OCI-LY1 (cell line): Measurements from ENCODE around the gene ARHGEF28.

Source experiments
- H2AFZ ChIP-seq: fragments of 200-600 bp; sonication (generic), shearing (Covaris generic); 2 replicates; pipeline ENCODE4 v1.6.0; 2014; ENCODE audit warnings: antibody characterized with exemption, mild to moderate bottlenecking, low read length
- H3F3A ChIP-seq: fragments of 200-600 bp; sonication (generic), shearing (Covaris generic); 2 replicates; pipeline ENCODE4 v1.6.0; 2014; ENCODE audit warnings: mild to moderate bottlenecking, antibody characterized with exemption, low read length, moderate library complexity; ENCODE audit not compliant: insufficient read depth
- H3K27ac ChIP-seq: fragments of 200-600 bp; sonication (generic); 2 replicates; pipeline ENCODE4 v1.5.1; 2014; ENCODE audit warnings: low read length, mixed run types, mild to moderate bottlenecking, low read depth; ENCODE audit not compliant: poor library complexity, severe bottlenecking
- H3K27me3 ChIP-seq: fragments of 200-600 bp; sonication (generic); 2 replicates; pipeline ENCODE4 v1.6.0; 2014; ENCODE audit warnings: antibody characterized with exemption, mild to moderate bottlenecking, low read length, moderate library complexity; ENCODE audit not compliant: insufficient read depth
- H3K36me3 ChIP-seq: fragments of 200-600 bp; sonication (generic); 2 replicates; pipeline ENCODE4 v1.6.1; 2014; ENCODE audit warnings: mild to moderate bottlenecking, antibody characterized with exemption, low read length, moderate library complexity, mixed read lengths; ENCODE audit not compliant: insufficient read depth
- H3K4me1 ChIP-seq: fragments of 200-600 bp; sonication (generic); 2 replicates; pipeline ENCODE4 v1.5.1; 2014; ENCODE audit warnings: mild to moderate bottlenecking, low read length, moderate library complexity; ENCODE audit not compliant: insufficient read depth, severe bottlenecking
- H3K4me2 ChIP-seq: fragments of 200-600 bp; sonication (generic), shearing (Covaris generic); 2 replicates; pipeline ENCODE4 v1.6.1; 2014; ENCODE audit warnings: low read length
- H3K4me3 ChIP-seq: fragments of 200-600 bp; sonication (generic); 2 replicates; pipeline ENCODE4 v1.5.1; 2014; ENCODE audit warnings: low read length, low read depth, mild to moderate bottlenecking, mixed read lengths; ENCODE audit not compliant: poor library complexity, severe bottlenecking
- H3K79me2 ChIP-seq: fragments of 200-600 bp; shearing (Covaris generic); 2 replicates; pipeline ENCODE4 v1.6.1; 2016; ENCODE audit warnings: mixed run types, low read length, mixed read lengths; ENCODE audit not compliant: insufficient read depth
- H3K9ac ChIP-seq: fragments of 200-600 bp; sonication (generic), shearing (Covaris generic); 2 replicates; pipeline ENCODE4 v1.6.1; 2014; ENCODE audit warnings: mild to moderate bottlenecking, low read length, mixed read lengths
- H3K9me2 ChIP-seq: fragments of 200-600 bp; sonication (generic), shearing (Covaris generic); 2 replicates; pipeline ENCODE4 v1.6.1; 2014; ENCODE audit warnings: low read depth, mild to moderate bottlenecking, low read length, mixed read lengths
- H3K9me3 ChIP-seq: fragments of 200-600 bp; shearing (Covaris generic); 2 replicates; pipeline ENCODE4 v1.6.1; 2014; ENCODE audit warnings: low read length, mixed read lengths
- H4K20me1 ChIP-seq: fragments of 200-600 bp; sonication (generic), shearing (Covaris generic); 2 replicates; pipeline ENCODE4 v1.6.0; 2016; ENCODE audit warnings: mild to moderate bottlenecking, low read length; ENCODE audit not compliant: insufficient read depth
- CTCF ChIP-seq: fragments of 200-600 bp; sonication (generic), shearing (Covaris generic); IDR thresholded peaks from 2 replicates; pipeline ENCODE4 v1.5.1; 2017; ENCODE audit warnings: mild to moderate bottlenecking, antibody characterized with exemption, low read length, moderate library complexity, mixed read lengths
- EZH2 ChIP-seq: fragments of 200-600 bp; sonication (generic), shearing (Covaris generic); IDR thresholded peaks from 2 replicates; pipeline ENCODE4 v1.8.0; 2017; ENCODE audit warnings: borderline replicate concordance, mixed run types, mild to moderate bottlenecking, antibody characterized with exemption, low read length, moderate library complexity, mixed read lengths

The ARHGEF28 gene

GRCh38 chr5:73895471-73895870, 269.5 kb downstream of the ARHGEF28 start:
- Histone ChIP-seq H3K4me1 (no peaks in the 10 kb centered on the region), H3F3A (no peaks in the 10 kb centered on the region), H3K36me3 (no peaks in the 10 kb centered on the region), H3K27me3 (no peaks in the 10 kb centered on the region), H4K20me1 (no peaks in the 10 kb centered on the region), H3K4me2 (no peak overlapping the region), H3K4me3 (no peak overlapping the region), H3K9me2 (no peaks in the 10 kb centered on the region), H3K9ac (no peak overlapping the region), H3K27ac (no peak overlapping the region), H3K79me2 (no peaks in the 10 kb centered on the region), H2AFZ (no peak overlapping the region), H3K9me3 (no peaks in the 10 kb centered on the region)
- TF ChIP-seq EZH2 = no peak

DNA sequence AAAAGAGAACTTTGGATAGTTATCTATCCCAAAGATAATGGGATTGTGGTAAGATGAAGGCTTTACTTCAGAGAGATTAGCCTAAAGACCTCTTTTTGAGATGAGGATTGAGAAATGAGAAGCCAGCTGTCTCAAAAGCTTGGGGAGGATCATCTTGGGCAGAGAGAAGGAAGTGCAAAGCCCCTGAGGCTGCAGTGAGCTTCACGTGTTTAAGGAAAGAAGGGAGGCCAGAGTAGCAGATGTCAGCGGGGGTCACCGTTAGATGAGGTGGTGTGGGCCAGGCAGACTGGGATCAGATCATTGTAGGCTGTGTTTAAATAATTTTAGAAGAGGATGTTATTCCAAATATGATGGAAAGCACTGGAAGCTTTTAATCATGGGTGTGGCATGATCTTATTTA, 270.1 kb downstream of the ARHGEF28 start:
- Histone ChIP-seq H3K79me2 (no peaks in the 10 kb centered on the region), H3F3A (no peaks in the 10 kb centered on the region), H3K9me3 (no peaks in the 10 kb centered on the region), H3K4me3 (no peak overlapping the region), H3K36me3 (no peaks in the 10 kb centered on the region), H3K4me1 (no peaks in the 10 kb centered on the region), H2AFZ (no peak overlapping the region), H3K27ac (no peak overlapping the region), H4K20me1 (no peaks in the 10 kb centered on the region), H3K27me3 (no peaks in the 10 kb centered on the region; the same call in 1 of the 2 replicates), H3K4me2 (no peak overlapping the region), H3K9ac (no peak overlapping the region), H3K9me2 (no peaks in the 10 kb centered on the region)
- no peak for TF ChIP-seq CTCF
- TF ChIP-seq EZH2 = no peak

DNA sequence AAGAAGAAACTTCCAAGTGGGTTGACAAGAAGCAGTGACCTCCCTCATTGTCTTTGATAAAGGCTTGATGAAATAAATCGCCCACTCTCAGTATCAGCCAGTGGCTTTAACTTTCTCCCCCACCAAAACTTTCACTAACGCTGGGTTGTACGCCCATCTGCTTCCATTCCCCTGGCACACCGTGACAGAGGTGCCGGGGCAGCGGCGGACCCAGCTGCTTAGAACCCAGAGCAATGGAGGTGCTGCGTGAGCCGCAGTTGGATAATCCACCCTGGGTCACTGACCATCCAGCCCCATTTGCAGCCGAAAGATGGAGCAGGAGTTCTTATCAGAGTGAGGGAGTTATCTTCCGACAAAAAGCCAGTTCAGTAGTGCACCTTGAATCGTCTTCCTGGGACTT, 270.7 kb downstream of the ARHGEF28 start:
- Histone ChIP-seq H3K79me2 (no peaks in the 10 kb centered on the region), H3F3A (no peaks in the 10 kb centered on the region), H3K9ac (no peak overlapping the region), H4K20me1 (no peaks in the 10 kb centered on the region), H3K27ac (no peak overlapping the region), H3K9me2 (no peaks in the 10 kb centered on the region), H3K4me2 (no peak overlapping the region), H3K27me3 (no peaks in the 10 kb centered on the region; the same call in 1 of the 2 replicates), H3K4me1 (no peaks in the 10 kb centered on the region), H3K4me3 (no peak overlapping the region), H2AFZ (no peak overlapping the region), H3K36me3 (no peaks in the 10 kb centered on the region), H3K9me3 (no peaks in the 10 kb centered on the region)
- no peak for TF ChIP-seq CTCF
- TF ChIP-seq EZH2 = no peak

- no peak for TF ChIP-seq CTCF
- no peak for TF ChIP-seq EZH2
- no peak overlapping the region for H3K4me2 ChIP-seq
Observed at GRCh38 chr5:73897893-73898292, 271.9 kb downstream of the ARHGEF28 start.

More at GRCh38 chr5:73897893-73898292, 271.9 kb downstream of the ARHGEF28 start:
- Histone ChIP-seq H3K9ac (no peak overlapping the region), H2AFZ (no peak overlapping the region), H3K9me2 (no peaks in the 10 kb centered on the region), H3K9me3 (no peaks in the 10 kb centered on the region), H3K27ac (no peak overlapping the region), H3K4me1 (no peaks in the 10 kb centered on the region), H4K20me1 (no peaks in the 10 kb centered on the region), H3F3A (no peaks in the 10 kb centered on the region), H3K27me3 (no peaks in the 10 kb centered on the region; the same call in 1 of the 2 replicates), H3K4me3 (no peak overlapping the region), H3K36me3 (no peaks in the 10 kb centered on the region), H3K79me2 (no peaks in the 10 kb centered on the region)
